ENCODE data around the gene FMC1. TPM values are rescaled to one million over a fixed set of nuclear protein-coding genes. Genes with fewer than 3 reads are reported as not detected.
"Not testable (repeated sequence)": the region's sequence is repeated elsewhere in the genome, so short reads cannot be mapped to it uniquely, and the experiment has no call there.

FMC1 gene
- total RNA-seq, 5 donors from 2014 or later (not counting 1 experiment from before 2014, with no cell fraction given) = 3.1 to 9.8 (median 8.5) TPM

GRCh38 chr7:139299296-139299695 is 41.8 kb upstream of the FMC1 start:
- H3K27me3 ChIP-seq (replicated peaks in 1 of 2; ENCODE audit: control insufficient read depth in 2 of 2, extremely low read depth in 1 of 2, insufficient read depth in 2 of 2, low read length in 1 of 2) = no peaks in the 10 kb centered on the region
- Mint-ChIP-seq H3K9me3 (no peaks in the 10 kb centered on the region), H3K27ac (no peak overlapping the region), H3K27me3 (no peaks in the 10 kb centered on the region), H3K4me3 (no peak overlapping the region), H3K36me3 (peaks cover 55% of the 10 kb centered on the region), H3K4me1 (no peaks in the 10 kb centered on the region)
- ATAC-seq (replicated peaks in 1 of 4) = no peak
- no peak overlapping the region for H3K4me3 ChIP-seq (ENCODE audit: control insufficient read depth in 1 of 2, extremely low read depth in 1 of 2, low read length in 1 of 2)
- no peak for DNase-seq
- no peaks in the 10 kb centered on the region for H3K4me1 ChIP-seq (ENCODE audit: control insufficient read depth in 1 of 2, extremely low read depth in 1 of 2, insufficient read depth in 2 of 2, low read length in 2 of 2)
- WGBS (ENCODE audit: insufficient coverage) = no CpG with 5 or more reads among the region's 2 CpGs
- CTCF ChIA-PET = no interaction called here
- no peak overlapping the region for H3K27ac ChIP-seq (ENCODE audit: low read length)
- POLR2A ChIA-PET = no interaction called here
- H3K9me3 ChIP-seq = no peaks in the 10 kb centered on the region
- peaks cover 3 to 26% of the 10 kb centered on the region in 2 donors for H3K36me3 ChIP-seq (ENCODE audit: control insufficient read depth in 2 of 2, extremely low read depth in 1 of 2, insufficient read depth in 1 of 2, low read length in 1 of 2)

- Mint-ChIP-seq H3K4me1 (no peaks in the 10 kb centered on the region), H3K9me3 (no peaks in the 10 kb centered on the region), H3K27ac (no peak overlapping the region), H3K27me3 (no peaks in the 10 kb centered on the region), H3K4me3 (no peak overlapping the region), H3K36me3 (peaks cover 48% of the 10 kb centered on the region)
- no CpG with 5 or more reads among the region's 2 CpGs for WGBS (ENCODE audit: insufficient coverage)
- ChIA-PET CTCF (interaction anchor here in 1 of 2 donors (0.6 kb wide), 1 partner anchor 346 kb away, joined by 3 read pairs; no protein-coding TSS in a partner anchor), POLR2A (no interaction called here)
- Histone ChIP-seq H3K4me3 (ENCODE audit: control insufficient read depth in 1 of 2, extremely low read depth in 1 of 2, low read length in 1 of 2) (no peak overlapping the region), H3K27ac (ENCODE audit: low read length) (no peak overlapping the region), H3K9me3 (no peaks in the 10 kb centered on the region), H3K27me3 (replicated peaks in 1 of 2; ENCODE audit: control insufficient read depth in 2 of 2, extremely low read depth in 1 of 2, insufficient read depth in 2 of 2, low read length in 1 of 2) (no peaks in the 10 kb centered on the region), H3K36me3 (ENCODE audit: control insufficient read depth in 2 of 2, extremely low read depth in 1 of 2, insufficient read depth in 1 of 2, low read length in 1 of 2) (peaks cover 3 to 31% of the 10 kb centered on the region in 2 donors), H3K4me1 (ENCODE audit: control insufficient read depth in 1 of 2, extremely low read depth in 1 of 2, insufficient read depth in 2 of 2, low read length in 2 of 2) (no peaks in the 10 kb centered on the region)
- ATAC-seq (replicated peaks in 1 of 4) (no peak), DNase-seq (no peak)
Measured at GRCh38 chr7:139300390-139300789, 40.7 kb upstream of the FMC1 start.

GRCh38 chr7:139304517-139304916 is 36.6 kb upstream of the FMC1 start:
- H3K36me3 Mint-ChIP-seq = peaks cover 43% of the 10 kb centered on the region
- no peaks in the 10 kb centered on the region for H3K4me1 Mint-ChIP-seq
- DNase-seq (no peak), ATAC-seq (replicated peaks in 1 of 4) (no peak)
- CTCF ChIA-PET = no interaction called here
- Histone ChIP-seq H3K4me3 (ENCODE audit: control insufficient read depth in 1 of 2, extremely low read depth in 1 of 2, low read length in 1 of 2) (no peak overlapping the region), H3K4me1 (ENCODE audit: control insufficient read depth in 1 of 2, extremely low read depth in 1 of 2, insufficient read depth in 2 of 2, low read length in 2 of 2) (no peaks in the 10 kb centered on the region), H3K27me3 (replicated peaks in 1 of 2; ENCODE audit: control insufficient read depth in 2 of 2, extremely low read depth in 1 of 2, insufficient read depth in 2 of 2, low read length in 1 of 2) (no peaks in the 10 kb centered on the region), H3K9me3 (no peaks in the 10 kb centered on the region), H3K36me3 (ENCODE audit: control insufficient read depth in 2 of 2, extremely low read depth in 1 of 2, insufficient read depth in 1 of 2, low read length in 1 of 2) (peaks cover 3 to 9% of the 10 kb centered on the region in 2 donors), H3K27ac (ENCODE audit: low read length) (no peak overlapping the region)
- POLR2A ChIA-PET = no interaction called here
- no peaks in the 10 kb centered on the region for H3K27me3 Mint-ChIP-seq
- no peak overlapping the region for H3K4me3 Mint-ChIP-seq
- H3K27ac Mint-ChIP-seq = no peak overlapping the region
- WGBS (ENCODE audit: insufficient coverage) = 100% methylated on average over 1 of the region's 1 CpG
- no peaks in the 10 kb centered on the region for H3K9me3 Mint-ChIP-seq

GRCh38 chr7:139317939-139318505 is 23.1 kb upstream of the FMC1 start:
- no peak for ATAC-seq (replicated peaks in 1 of 4)
- no peaks in the 10 kb centered on the region for H3K36me3 ChIP-seq (ENCODE audit: control insufficient read depth in 2 of 2, extremely low read depth in 1 of 2, insufficient read depth in 1 of 2, low read length in 1 of 2)
- no peak overlapping the region for H3K27ac ChIP-seq (ENCODE audit: low read length)
- no peak for DNase-seq
- no peak overlapping the region for H3K4me3 ChIP-seq (ENCODE audit: control insufficient read depth in 1 of 2, extremely low read depth in 1 of 2, low read length in 1 of 2)
- no peaks in the 10 kb centered on the region for H3K4me1 ChIP-seq (ENCODE audit: control insufficient read depth in 1 of 2, extremely low read depth in 1 of 2, insufficient read depth in 2 of 2, low read length in 2 of 2)
- WGBS (ENCODE audit: insufficient coverage) = 100% methylated on average over 2 of the region's 5 CpGs
- no peaks in the 10 kb centered on the region for H3K27me3 Mint-ChIP-seq
- CTCF ChIA-PET = no interaction called here
- no peaks in the 10 kb centered on the region for H3K4me1 Mint-ChIP-seq
- H3K27ac Mint-ChIP-seq = no peak overlapping the region
- H3K9me3 Mint-ChIP-seq = no peaks in the 10 kb centered on the region
- no peaks in the 10 kb centered on the region for H3K36me3 Mint-ChIP-seq
- no peak overlapping the region for H3K4me3 Mint-ChIP-seq
- H3K9me3 ChIP-seq = no peaks in the 10 kb centered on the region
- POLR2A ChIA-PET = no interaction called here
- H3K27me3 ChIP-seq (replicated peaks in 1 of 2; ENCODE audit: control insufficient read depth in 2 of 2, extremely low read depth in 1 of 2, insufficient read depth in 2 of 2, low read length in 1 of 2) = peaks cover 0 to 5% of the 10 kb centered on the region in 2 experiments

GRCh38 chr7:139321071-139321745 is 19.9 kb upstream of the FMC1 start:
- H3K36me3 Mint-ChIP-seq = no peaks in the 10 kb centered on the region
- no peak overlapping the region for H3K27ac ChIP-seq (ENCODE audit: low read length)
- ChIA-PET POLR2A (interaction anchor here in 1 of 2 donors (0.7 kb wide), 1 partner anchor 42 kb away, joined by 4 read pairs; no protein-coding TSS in a partner anchor), CTCF (interaction anchor here (0.5 to 0.7 kb wide), 3 partner anchors 114 to 359 kb away, joined by 3 read pairs; no protein-coding TSS in a partner anchor)
- no peak for ATAC-seq (replicated peaks in 1 of 4)
- peaks cover 0 to 5% of the 10 kb centered on the region in 2 experiments for H3K27me3 ChIP-seq (replicated peaks in 1 of 2; ENCODE audit: control insufficient read depth in 2 of 2, extremely low read depth in 1 of 2, insufficient read depth in 2 of 2, low read length in 1 of 2)
- no peaks in the 10 kb centered on the region for H3K27me3 Mint-ChIP-seq
- 83% methylated on average over 8 of the region's 11 CpGs for WGBS (ENCODE audit: insufficient coverage)
- peak in 1 of 35 experiments; percentile 14 for DNase-seq
- H3K36me3 ChIP-seq (ENCODE audit: control insufficient read depth in 2 of 2, extremely low read depth in 1 of 2, insufficient read depth in 1 of 2, low read length in 1 of 2) = no peaks in the 10 kb centered on the region
- H3K4me1 ChIP-seq (ENCODE audit: control insufficient read depth in 1 of 2, extremely low read depth in 1 of 2, insufficient read depth in 2 of 2, low read length in 2 of 2) = no peaks in the 10 kb centered on the region
- no peak overlapping the region for H3K4me3 Mint-ChIP-seq
- H3K27ac Mint-ChIP-seq = no peak overlapping the region
- H3K4me1 Mint-ChIP-seq = no peaks in the 10 kb centered on the region
- H3K9me3 Mint-ChIP-seq = no peaks in the 10 kb centered on the region
- no peaks in the 10 kb centered on the region for H3K9me3 ChIP-seq
- H3K4me3 ChIP-seq (ENCODE audit: control insufficient read depth in 1 of 2, extremely low read depth in 1 of 2, low read length in 1 of 2) = no peak overlapping the region

- WGBS (ENCODE audit: insufficient coverage) = 100% methylated on average over 3 of the region's 11 CpGs
Measured at GRCh38 chr7:139324709-139325108, 16.4 kb upstream of the FMC1 start.

More at GRCh38 chr7:139324709-139325108, 16.4 kb upstream of the FMC1 start:
- H3K9me3 ChIP-seq; H3K4me3 ChIP-seq (ENCODE audit: control insufficient read depth in 1 of 2, extremely low read depth in 1 of 2, low read length in 1 of 2); DNase-seq; H3K27ac ChIP-seq (ENCODE audit: low read length); CTCF ChIA-PET; ATAC-seq (replicated peaks in 1 of 4); H3K4me1 Mint-ChIP-seq; H3K36me3 ChIP-seq (ENCODE audit: control insufficient read depth in 2 of 2, extremely low read depth in 1 of 2, insufficient read depth in 1 of 2, low read length in 1 of 2); H3K9me3 Mint-ChIP-seq; H3K4me3 Mint-ChIP-seq; H3K27me3 Mint-ChIP-seq; H3K4me1 ChIP-seq (ENCODE audit: control insufficient read depth in 1 of 2, extremely low read depth in 1 of 2, insufficient read depth in 2 of 2, low read length in 2 of 2); H3K27me3 ChIP-seq (replicated peaks in 1 of 2; ENCODE audit: control insufficient read depth in 2 of 2, extremely low read depth in 1 of 2, insufficient read depth in 2 of 2, low read length in 1 of 2); H3K36me3 Mint-ChIP-seq; H3K27ac Mint-ChIP-seq: not testable (repeated sequence)
- POLR2A ChIA-PET = interaction anchor here in 1 of 2 donors (0.6 kb wide), 1 partner anchor 341 kb away, joined by 10 read pairs; no protein-coding TSS in a partner anchor

All from T-cell (primary cell).